ENCODE results near the gene FTH1.
A peak's percentile ranks its signal among the peaks of the same experiment; 100 is the strongest.
"Not testable (repeated sequence)": the region's sequence is repeated elsewhere in the genome, so short reads cannot be mapped to it uniquely, and the experiment has no call there.

Gene FTH1

DNA sequence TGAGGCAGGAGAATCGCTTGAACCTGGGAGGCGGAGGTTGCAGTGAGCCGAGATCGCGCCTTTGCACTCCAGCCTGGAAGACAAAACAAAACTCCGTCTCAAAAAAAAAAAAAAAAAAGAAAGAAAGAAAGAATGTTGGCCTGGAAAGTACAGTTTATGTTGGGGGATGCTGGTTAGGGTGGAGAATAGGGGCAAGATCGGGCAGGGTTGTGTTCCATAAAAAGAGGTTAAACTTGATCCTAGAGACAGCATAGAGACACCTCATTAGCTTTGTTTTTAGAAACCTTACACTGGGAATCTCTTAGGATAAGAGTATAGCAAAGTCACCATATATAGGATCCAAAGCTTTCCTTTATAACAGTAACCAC, 1.9 kb upstream of the FTH1 start:
- Histone ChIP-seq H3K36me3 (ENCODE audit: insufficient read depth, low read length) (peaks cover 21% of the 10 kb centered on the region), H3K4me3 (ENCODE audit: low read length) (no peak overlapping the region), H3K27me3 (ENCODE audit: insufficient read depth, low read length) (no peaks in the 10 kb centered on the region), H3K9me3 (ENCODE audit: insufficient read depth, low read depth, low read length) (no peaks in the 10 kb centered on the region), H3K9ac (ENCODE audit: low read depth, low read length) (no peak overlapping the region), H3K4me1 (ENCODE audit: insufficient read depth, low read length) (peaks cover 28% of the 10 kb centered on the region), H3K27ac (ENCODE audit: low read depth, low read length) (no peak overlapping the region)
- WGBS, result 90% methylated on average over 7 of the region's 7 CpGs

DNA sequence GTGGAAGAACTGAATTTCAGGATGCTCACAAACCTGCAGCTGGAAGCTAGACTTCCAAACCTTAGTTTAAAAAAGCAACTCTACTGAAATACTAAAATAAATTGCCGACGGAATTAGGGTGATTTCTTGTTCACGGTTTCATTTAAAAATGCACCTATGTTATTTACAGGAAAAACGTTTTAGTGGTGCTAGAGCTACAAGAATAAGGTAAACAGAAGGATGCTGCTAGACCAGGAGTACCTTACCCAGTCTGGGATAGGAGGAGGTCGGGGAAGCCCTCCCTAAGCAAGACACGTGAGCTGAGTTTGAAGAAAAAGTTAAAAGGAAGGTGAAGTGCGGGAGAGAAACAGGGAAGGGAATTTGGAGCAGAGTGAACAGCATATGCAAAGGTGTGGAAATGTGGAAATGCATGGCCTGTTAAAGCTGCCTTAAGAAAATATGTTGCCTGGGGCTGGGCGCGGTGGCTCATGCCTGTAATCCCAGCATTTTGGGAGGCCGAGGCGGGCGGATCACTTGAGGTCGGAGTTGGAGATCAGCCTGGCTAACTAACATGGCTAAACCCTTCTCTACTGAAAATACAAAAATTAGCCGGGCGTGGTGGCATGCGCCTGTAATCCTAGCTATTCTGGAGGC, 1.4 kb upstream of the FTH1 start:
- peaks cover 26% of the 10 kb centered on the region for H3K36me3 ChIP-seq (ENCODE audit: insufficient read depth, low read length)
- H3K27me3 ChIP-seq (ENCODE audit: insufficient read depth, low read length), result no peaks in the 10 kb centered on the region
- H3K9me3 ChIP-seq (ENCODE audit: insufficient read depth, low read depth, low read length), result no peaks in the 10 kb centered on the region
- peak overlapping the region; percentile 97 for H3K9ac ChIP-seq (ENCODE audit: low read depth, low read length)
- peak overlapping the region; percentile 100 for H3K4me3 ChIP-seq (ENCODE audit: low read length)
- WGBS, result 90% methylated on average over 16 of the region's 16 CpGs
- peak overlapping the region; percentile 94; the same call in 1 of the 2 replicates for H3K27ac ChIP-seq (ENCODE audit: low read depth, low read length)
- peaks cover 28% of the 10 kb centered on the region for H3K4me1 ChIP-seq (ENCODE audit: insufficient read depth, low read length)

DNA sequence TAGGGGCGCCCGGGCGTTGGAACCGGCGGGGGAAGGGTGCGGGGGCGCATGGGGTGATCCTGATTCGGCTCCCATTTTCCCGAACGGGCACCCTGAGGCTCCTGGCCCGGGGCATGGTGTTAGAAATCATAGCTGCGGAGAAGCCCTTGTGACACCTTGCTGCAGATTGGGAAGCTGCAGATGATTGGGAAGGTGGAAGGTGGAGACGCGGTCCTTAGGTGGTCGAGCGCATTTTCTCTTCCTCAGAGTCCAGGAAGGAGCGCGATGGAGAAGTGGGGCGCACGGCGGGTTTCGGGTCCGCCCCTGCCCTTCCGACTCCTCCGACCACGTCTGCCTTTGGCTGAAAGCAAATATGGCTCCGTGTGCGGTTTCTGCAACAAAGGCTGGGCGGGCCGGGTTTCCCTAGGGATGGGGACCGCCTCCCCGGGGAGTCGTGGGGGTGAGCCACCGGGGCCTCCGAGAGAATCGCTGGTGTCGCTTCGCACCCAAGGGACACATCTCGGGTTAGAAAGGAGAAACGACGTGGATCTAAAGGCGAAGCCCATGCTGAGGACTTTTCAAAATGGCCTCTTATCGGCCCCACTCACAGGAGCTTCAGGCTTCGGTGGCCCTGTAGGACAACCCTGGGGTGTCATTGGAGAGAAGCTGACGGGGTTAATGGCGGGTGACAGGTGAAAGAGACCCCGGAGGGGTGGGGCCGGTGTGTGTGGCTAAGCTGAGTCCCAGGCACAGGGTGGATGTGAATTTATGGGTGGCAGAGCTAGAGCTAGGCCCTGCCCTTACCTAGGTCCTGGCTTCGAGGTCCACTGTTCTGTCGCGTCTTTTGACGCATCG, 707 bp upstream of the FTH1 start:
- Histone ChIP-seq H3K27me3 (ENCODE audit: insufficient read depth, low read length) (no peaks in the 10 kb centered on the region), H3K27ac (ENCODE audit: low read depth, low read length) (peak overlapping the region; percentile 94), H3K9ac (ENCODE audit: low read depth, low read length) (peak overlapping the region; percentile 97), H3K9me3 (ENCODE audit: insufficient read depth, low read depth, low read length) (no peaks in the 10 kb centered on the region), H3K36me3 (ENCODE audit: insufficient read depth, low read length) (peaks cover 33% of the 10 kb centered on the region), H3K4me3 (ENCODE audit: low read length) (peak overlapping the region; percentile 100), H3K4me1 (ENCODE audit: insufficient read depth, low read length) (peaks cover 27% of the 10 kb centered on the region)
- 20% methylated on average over 53 of the region's 53 CpGs for WGBS

DNA sequence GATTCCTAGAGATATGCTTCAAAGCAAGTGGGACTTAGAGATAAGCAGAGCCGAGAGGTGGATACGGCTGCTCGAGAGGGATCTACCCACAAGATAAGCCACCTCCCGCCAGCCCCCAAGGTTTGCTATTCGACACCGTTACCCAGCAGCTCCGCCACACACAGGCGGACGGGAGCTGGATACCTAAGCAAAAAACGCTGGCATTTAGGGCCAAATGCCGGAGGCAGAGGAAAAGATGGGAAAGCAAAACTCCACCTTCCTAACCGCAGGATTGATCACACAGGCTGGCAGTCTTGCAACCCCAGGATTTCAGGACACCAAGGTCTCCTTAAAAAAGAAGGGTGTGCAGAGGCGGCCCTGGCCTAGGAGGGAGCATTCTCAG, 709 bp downstream of the FTH1 start:
- peak overlapping the region; percentile 97 for H3K9ac ChIP-seq (ENCODE audit: low read depth, low read length)
- H3K4me1 ChIP-seq (ENCODE audit: insufficient read depth, low read length), result peaks cover 16% of the 10 kb centered on the region
- peak overlapping the region; percentile 94; the same call in 1 of the 2 replicates for H3K27ac ChIP-seq (ENCODE audit: low read depth, low read length)
- under 1% methylated on average over 13 of the region's 13 CpGs for WGBS
- H3K9me3 ChIP-seq (ENCODE audit: insufficient read depth, low read depth, low read length), result no peaks in the 10 kb centered on the region
- peaks cover 36% of the 10 kb centered on the region for H3K36me3 ChIP-seq (ENCODE audit: insufficient read depth, low read length)
- peak overlapping the region; percentile 100 for H3K4me3 ChIP-seq (ENCODE audit: low read length)
- H3K27me3 ChIP-seq (ENCODE audit: insufficient read depth, low read length), result no peaks in the 10 kb centered on the region

DNA sequence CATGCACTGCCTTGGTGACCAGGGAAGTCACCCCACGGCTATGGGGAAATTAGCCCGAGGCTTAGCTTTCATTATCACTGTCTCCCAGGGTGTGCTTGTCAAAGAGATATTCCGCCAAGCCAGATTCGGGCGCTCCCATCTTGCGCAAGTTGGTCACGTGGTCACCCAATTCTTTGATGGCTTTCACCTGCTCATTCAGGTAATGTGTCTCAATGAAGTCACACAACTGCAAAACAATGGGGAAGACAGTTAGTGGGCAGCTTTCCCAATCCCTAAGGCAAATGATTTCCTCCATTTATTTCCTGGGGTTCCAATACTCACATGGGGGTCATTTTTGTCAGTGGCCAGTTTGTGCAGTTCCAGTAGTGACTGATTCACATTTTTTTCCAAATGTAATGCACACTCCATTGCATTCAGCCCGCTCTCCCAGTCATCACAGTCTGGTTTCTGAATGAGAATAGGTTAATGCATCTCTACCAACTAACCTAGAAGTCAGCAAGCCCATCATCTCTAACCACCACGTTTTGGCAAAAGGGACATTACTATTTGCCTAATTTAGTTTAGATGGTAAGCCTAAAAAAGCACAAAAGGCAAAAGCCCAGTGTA, 2.7 kb downstream of the FTH1 start:
- WGBS, result 94% methylated on average over 8 of the region's 9 CpGs
- Histone ChIP-seq H3K4me3 (ENCODE audit: low read length) (peak overlapping the region; percentile 100; the same call in 1 of the 2 replicates), H3K36me3 (ENCODE audit: insufficient read depth, low read length) (peaks cover 36% of the 10 kb centered on the region)
- H3K9ac ChIP-seq (ENCODE audit: low read depth, low read length); H3K27me3 ChIP-seq (ENCODE audit: insufficient read depth, low read length); H3K27ac ChIP-seq (ENCODE audit: low read depth, low read length); H3K9me3 ChIP-seq (ENCODE audit: insufficient read depth, low read depth, low read length); H3K4me1 ChIP-seq (ENCODE audit: insufficient read depth, low read length): not testable (repeated sequence)

DNA sequence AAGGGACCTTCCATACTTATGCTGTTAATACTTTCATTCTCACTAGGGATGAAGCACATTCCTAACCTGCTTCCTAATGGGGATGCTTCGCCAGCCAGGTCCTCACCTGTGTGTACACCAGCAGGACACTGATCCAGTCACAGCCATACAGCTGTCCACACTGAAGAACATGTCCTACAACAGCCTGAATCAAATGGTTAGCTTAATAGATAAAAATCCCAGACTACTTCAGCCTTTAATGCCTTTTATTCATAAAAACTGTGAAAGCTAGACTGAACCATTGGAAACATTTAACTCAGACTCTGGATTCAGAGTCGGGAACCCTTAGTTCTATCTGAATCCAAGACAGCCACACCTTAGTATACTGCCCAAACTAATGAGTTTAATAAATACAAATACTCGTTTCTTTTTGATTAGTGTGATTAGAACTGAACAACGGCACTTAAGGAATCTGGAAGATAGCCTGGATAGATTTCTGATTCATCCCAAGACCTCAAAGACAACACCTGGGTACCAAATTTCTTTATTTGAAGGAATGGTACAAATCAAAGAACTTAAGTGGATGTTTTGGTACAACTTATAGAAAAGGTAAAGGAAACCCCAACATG, 3.3 kb downstream of the FTH1 start:
- peaks cover 8% of the 10 kb centered on the region; the same call in 1 of the 2 replicates for H3K4me1 ChIP-seq (ENCODE audit: insufficient read depth, low read length)
- no peak overlapping the region for H3K27ac ChIP-seq (ENCODE audit: low read depth, low read length)
- no peaks in the 10 kb centered on the region for H3K27me3 ChIP-seq (ENCODE audit: insufficient read depth, low read length)
- no peak overlapping the region for H3K4me3 ChIP-seq (ENCODE audit: low read length)
- H3K9me3 ChIP-seq (ENCODE audit: insufficient read depth, low read depth, low read length), result no peaks in the 10 kb centered on the region
- peaks cover 36% of the 10 kb centered on the region for H3K36me3 ChIP-seq (ENCODE audit: insufficient read depth, low read length)
- 96% methylated on average over 4 of the region's 4 CpGs for WGBS
- H3K9ac ChIP-seq (ENCODE audit: low read depth, low read length), result no peak overlapping the region

DNA sequence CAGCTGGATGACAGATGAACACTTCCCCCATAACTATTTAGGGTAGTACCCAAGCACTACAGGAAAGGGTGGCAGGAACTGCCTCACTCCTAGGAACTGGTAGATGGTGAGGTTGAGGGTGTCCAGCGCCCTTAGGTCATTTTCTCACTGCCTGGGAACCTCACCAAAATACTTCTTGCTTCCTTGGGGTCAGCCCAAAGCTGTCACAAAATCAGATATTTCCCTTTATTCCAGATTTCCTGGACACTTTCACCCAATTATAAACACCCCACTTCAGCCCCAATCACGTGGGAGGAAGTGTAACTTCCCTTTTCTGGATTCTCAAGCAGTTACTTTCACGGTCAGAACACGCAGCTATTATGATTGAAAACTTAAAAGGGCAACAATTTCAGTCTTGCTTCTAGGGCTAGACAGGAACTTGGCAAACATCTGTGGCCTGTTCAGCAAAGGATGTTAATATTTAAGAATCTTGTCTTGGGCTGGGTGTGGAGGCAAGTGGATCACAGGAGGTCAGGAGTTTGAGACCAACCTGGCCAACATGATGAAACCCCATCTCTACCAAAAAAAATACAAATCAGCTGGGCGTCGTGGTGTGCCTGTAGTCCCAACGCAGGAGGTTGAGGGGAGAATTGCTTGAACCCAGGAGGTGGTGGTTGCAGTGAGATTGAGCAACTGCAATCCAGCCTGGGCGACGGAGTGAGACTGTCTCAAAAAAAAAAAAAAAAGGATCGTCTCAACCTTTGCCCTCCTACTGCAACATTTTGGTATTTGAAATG, 4.0 kb downstream of the FTH1 start:
- H3K27me3 ChIP-seq (ENCODE audit: insufficient read depth, low read length), result no peaks in the 10 kb centered on the region
- H3K4me1 ChIP-seq (ENCODE audit: insufficient read depth, low read length), result peaks cover 2% of the 10 kb centered on the region; the same call in 1 of the 2 replicates
- H3K27ac ChIP-seq (ENCODE audit: low read depth, low read length), result no peak overlapping the region
- peaks cover 36% of the 10 kb centered on the region for H3K36me3 ChIP-seq (ENCODE audit: insufficient read depth, low read length)
- H3K4me3 ChIP-seq (ENCODE audit: low read length), result no peak overlapping the region
- 92% methylated on average over 7 of the region's 10 CpGs for WGBS
- H3K9ac ChIP-seq (ENCODE audit: low read depth, low read length), result no peak overlapping the region
- no peaks in the 10 kb centered on the region for H3K9me3 ChIP-seq (ENCODE audit: insufficient read depth, low read depth, low read length)

DNA sequence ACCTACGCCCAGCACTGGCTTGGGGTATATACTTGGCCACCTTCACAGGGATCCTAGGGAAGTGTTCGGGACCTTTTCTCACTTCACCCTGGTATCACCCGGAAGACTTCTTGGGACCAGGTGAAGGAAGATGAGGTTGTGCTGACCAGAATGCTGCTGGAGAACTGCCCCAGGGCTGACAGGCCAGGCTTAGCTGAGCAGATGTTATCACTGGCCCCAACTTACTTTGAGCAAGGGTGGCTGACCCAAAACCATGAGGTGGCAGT, 4.5 kb downstream of the FTH1 start:
- no peak overlapping the region for H3K4me3 ChIP-seq (ENCODE audit: low read length)
- no peaks in the 10 kb centered on the region for H3K9me3 ChIP-seq (ENCODE audit: insufficient read depth, low read depth, low read length)
- H3K27me3 ChIP-seq (ENCODE audit: insufficient read depth, low read length), result no peaks in the 10 kb centered on the region
- 94% methylated on average over 3 of the region's 3 CpGs for WGBS
- H3K27ac ChIP-seq (ENCODE audit: low read depth, low read length), result no peak overlapping the region
- H3K36me3 ChIP-seq (ENCODE audit: insufficient read depth, low read length), result peaks cover 36% of the 10 kb centered on the region
- no peak overlapping the region for H3K9ac ChIP-seq (ENCODE audit: low read depth, low read length)
- no peaks in the 10 kb centered on the region for H3K4me1 ChIP-seq (ENCODE audit: insufficient read depth, low read length)

DNA sequence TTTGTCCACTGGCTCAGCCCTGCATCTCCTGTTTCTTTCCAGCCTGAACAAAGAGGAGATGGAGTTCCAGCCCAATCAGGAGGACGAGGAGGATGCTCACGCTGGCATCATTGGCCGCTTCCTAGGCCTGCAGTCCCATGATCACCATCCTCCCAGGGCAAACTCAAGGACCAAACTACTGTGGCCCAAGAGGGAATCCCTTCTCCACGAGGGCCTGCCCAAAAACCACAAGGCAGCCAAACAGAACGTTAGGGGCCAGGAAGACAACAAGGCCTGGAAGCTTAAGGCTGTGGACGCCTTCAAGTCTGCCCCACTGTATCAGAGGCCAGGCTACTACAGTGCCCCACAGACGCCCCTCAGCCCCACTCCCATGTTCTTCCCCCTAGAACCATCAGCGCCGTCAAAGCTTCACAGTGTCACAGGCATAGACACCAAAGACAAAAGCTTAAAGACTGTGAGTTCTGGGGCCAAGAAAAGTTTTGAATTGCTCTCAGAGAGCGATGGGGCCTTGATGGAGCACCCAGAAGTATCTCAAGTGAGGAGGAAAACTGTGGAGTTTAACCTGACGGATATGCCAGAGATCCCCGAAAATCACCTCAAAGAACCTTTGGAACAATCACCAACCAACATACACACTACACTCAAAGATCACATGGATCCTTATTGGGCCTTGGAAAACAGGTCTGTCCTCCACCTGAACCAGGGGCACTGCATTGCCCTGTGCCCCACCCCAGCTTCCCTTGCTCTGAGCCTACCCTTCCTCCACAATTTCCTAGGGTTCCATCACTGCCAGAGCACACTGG, 5.0 kb downstream of the FTH1 start:
- H3K27me3 ChIP-seq (ENCODE audit: insufficient read depth, low read length), result no peaks in the 10 kb centered on the region
- no peak overlapping the region for H3K27ac ChIP-seq (ENCODE audit: low read depth, low read length)
- H3K9ac ChIP-seq (ENCODE audit: low read depth, low read length), result no peak overlapping the region
- H3K4me1 ChIP-seq (ENCODE audit: insufficient read depth, low read length), result no peaks in the 10 kb centered on the region
- H3K9me3 ChIP-seq (ENCODE audit: insufficient read depth, low read depth, low read length), result no peaks in the 10 kb centered on the region
- H3K36me3 ChIP-seq (ENCODE audit: insufficient read depth, low read length), result peaks cover 36% of the 10 kb centered on the region
- WGBS, result 88% methylated on average over 12 of the region's 12 CpGs
- no peak overlapping the region for H3K4me3 ChIP-seq (ENCODE audit: low read length)

DNA sequence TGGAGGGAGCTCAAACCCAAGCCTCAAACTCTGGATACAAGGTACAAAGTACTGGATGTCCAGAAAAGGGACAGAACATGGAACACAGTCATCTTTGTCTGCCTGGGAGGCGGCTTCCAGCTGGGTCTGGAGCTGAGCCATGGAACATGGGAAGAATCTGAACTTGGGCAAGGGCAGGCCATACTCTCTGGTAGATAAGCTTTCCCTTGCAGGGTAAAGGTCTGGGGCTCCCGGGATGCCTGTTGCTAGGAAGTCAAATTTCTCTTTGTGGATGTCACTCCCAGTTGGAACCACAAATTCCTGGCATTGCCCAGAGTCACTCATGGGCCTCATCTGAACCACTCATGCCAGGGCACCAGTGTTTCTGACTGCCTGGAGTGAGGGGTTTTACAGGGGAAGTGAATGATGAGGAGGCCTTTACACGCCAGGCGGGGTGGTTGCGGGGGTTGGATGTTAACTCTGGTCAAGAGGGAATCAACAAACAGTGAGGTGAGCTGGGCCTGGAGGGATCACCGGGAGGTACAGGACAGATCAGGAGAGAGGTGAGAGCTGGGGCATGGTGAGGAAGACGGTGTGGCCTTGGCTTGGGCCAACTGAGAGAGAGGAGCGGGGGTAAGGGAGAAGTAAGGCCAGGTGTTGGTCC, 5.7 kb downstream of the FTH1 start:
- H3K4me3 ChIP-seq (ENCODE audit: low read length), result no peak overlapping the region
- H3K4me1 ChIP-seq (ENCODE audit: insufficient read depth, low read length), result no peaks in the 10 kb centered on the region
- 93% methylated on average over 8 of the region's 8 CpGs for WGBS
- H3K9me3 ChIP-seq (ENCODE audit: insufficient read depth, low read depth, low read length), result no peaks in the 10 kb centered on the region
- 0 out of 2 replicates have a peak, but pooled peaks cover 3% of the 10 kb centered on the region for H3K27me3 ChIP-seq (ENCODE audit: insufficient read depth, low read length)
- peaks cover 36% of the 10 kb centered on the region for H3K36me3 ChIP-seq (ENCODE audit: insufficient read depth, low read length)
- H3K27ac ChIP-seq (ENCODE audit: low read depth, low read length), result no peak overlapping the region
- no peak overlapping the region for H3K9ac ChIP-seq (ENCODE audit: low read depth, low read length)

Measured in HUES64 (cell line).